ENCODE results near the gene AGAP2.

DNA sequence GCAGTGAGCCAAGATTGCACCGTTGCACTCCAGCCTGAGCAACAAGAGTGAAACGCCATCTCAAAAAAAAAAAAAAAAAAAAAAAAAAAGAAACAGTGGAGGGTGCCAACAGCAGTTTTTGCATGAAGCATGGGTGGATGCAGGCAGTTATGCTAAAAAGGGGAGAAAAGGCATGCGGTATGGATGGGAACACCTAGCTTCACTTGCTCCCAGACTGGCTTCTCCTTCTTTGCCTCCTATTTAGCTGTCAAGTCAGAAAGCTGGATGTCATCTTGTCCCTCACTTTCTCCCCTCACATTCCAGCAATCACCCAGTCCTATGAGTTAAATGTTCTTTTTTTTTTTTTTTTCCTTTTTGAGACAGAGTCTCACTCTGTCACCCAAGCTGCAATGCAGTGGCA, 36.5 kb upstream of the AGAP2 start:
- TF ChIP-seq EZH2 (IDR thresholded peaks at IDR 0.05): no peak
- no peak for TF ChIP-seq POLR2AphosphoS5 (IDR thresholded peaks at IDR 0.05; ENCODE audit: borderline replicate concordance, low read depth, low read length)
